ENCODE results near the gene PIP5K1C.
A peak's percentile ranks its signal among the peaks of the same experiment; 100 is the strongest.

PIP5K1C gene

GRCh38 chr19:3605361-3605760 lies 94.9 kb downstream of the PIP5K1C start:
- Histone ChIP-seq H3K4me3 (ENCODE audit: low read depth in 1 of 2, low read length in 2 of 2) (peak overlapping the region in 1 of 2 donors; percentile 55), H3K27me3 (ENCODE audit: control insufficient read depth in 1 of 2, insufficient read depth in 2 of 2, low read length in 2 of 2) (no peaks in the 10 kb centered on the region), H3K4me1 (ENCODE audit: control insufficient read depth in 1 of 2, insufficient read depth in 2 of 2, low read length in 2 of 2) (peaks cover 13 to 24% of the 10 kb centered on the region in 2 donors), H3K27ac (ENCODE audit: low read depth, low read length) (no peak overlapping the region), H3K9me3 (ENCODE audit: control insufficient read depth in 1 of 2, low read length in 2 of 2) (no peaks in the 10 kb centered on the region), H3K36me3 (ENCODE audit: control insufficient read depth in 1 of 2, insufficient read depth in 2 of 2, low read length in 2 of 2) (no peaks in the 10 kb centered on the region), H3K9ac (ENCODE audit: low read depth in 1 of 2, low read length in 2 of 2) (no peak overlapping the region)

- no peaks in the 10 kb centered on the region for H3K36me3 ChIP-seq (ENCODE audit: control insufficient read depth in 1 of 2, insufficient read depth in 2 of 2, low read length in 2 of 2)
- no peak overlapping the region for H3K27ac ChIP-seq (ENCODE audit: low read depth, low read length)
- H3K27me3 ChIP-seq (ENCODE audit: control insufficient read depth in 1 of 2, insufficient read depth in 2 of 2, low read length in 2 of 2) = no peaks in the 10 kb centered on the region
- H3K9me3 ChIP-seq (ENCODE audit: control insufficient read depth in 1 of 2, low read length in 2 of 2) = no peaks in the 10 kb centered on the region
- H3K9ac ChIP-seq (ENCODE audit: low read depth in 1 of 2, low read length in 2 of 2) = no peak overlapping the region
- peak overlapping the region in 1 of 2 donors; percentile 45 for H3K4me3 ChIP-seq (ENCODE audit: low read depth in 1 of 2, low read length in 2 of 2)
- peaks cover 13 to 24% of the 10 kb centered on the region in 2 donors for H3K4me1 ChIP-seq (ENCODE audit: control insufficient read depth in 1 of 2, insufficient read depth in 2 of 2, low read length in 2 of 2)
Observed at GRCh38 chr19:3604987-3605343, 95.3 kb downstream of the PIP5K1C start.

- Histone ChIP-seq H3K27ac (ENCODE audit: low read depth, low read length) (peak overlapping the region; percentile 32), H3K9ac (ENCODE audit: low read depth in 1 of 2, low read length in 2 of 2) (no peak overlapping the region), H3K4me3 (ENCODE audit: low read depth in 1 of 2, low read length in 2 of 2) (no peak overlapping the region), H3K27me3 (ENCODE audit: control insufficient read depth in 1 of 2, insufficient read depth in 2 of 2, low read length in 2 of 2) (no peaks in the 10 kb centered on the region), H3K36me3 (ENCODE audit: control insufficient read depth in 1 of 2, insufficient read depth in 2 of 2, low read length in 2 of 2) (no peaks in the 10 kb centered on the region), H3K4me1 (ENCODE audit: control insufficient read depth in 1 of 2, insufficient read depth in 2 of 2, low read length in 2 of 2) (peaks cover 13 to 24% of the 10 kb centered on the region in 2 donors), H3K9me3 (ENCODE audit: control insufficient read depth in 1 of 2, low read length in 2 of 2) (no peaks in the 10 kb centered on the region)
Observed at GRCh38 chr19:3604227-3604986, 95.9 kb downstream of the PIP5K1C start.

- H3K9ac ChIP-seq (ENCODE audit: low read depth in 1 of 2, low read length in 2 of 2) = no peak overlapping the region
- no peak overlapping the region for H3K4me3 ChIP-seq (ENCODE audit: low read depth in 1 of 2, low read length in 2 of 2)
- no peaks in the 10 kb centered on the region for H3K36me3 ChIP-seq (ENCODE audit: control insufficient read depth in 1 of 2, insufficient read depth in 2 of 2, low read length in 2 of 2)
- peaks cover 13 to 24% of the 10 kb centered on the region in 2 donors for H3K4me1 ChIP-seq (ENCODE audit: control insufficient read depth in 1 of 2, insufficient read depth in 2 of 2, low read length in 2 of 2)
- H3K27ac ChIP-seq (ENCODE audit: low read depth, low read length) = peak overlapping the region; percentile 47
- no peaks in the 10 kb centered on the region for H3K9me3 ChIP-seq (ENCODE audit: control insufficient read depth in 1 of 2, low read length in 2 of 2)
- H3K27me3 ChIP-seq (ENCODE audit: control insufficient read depth in 1 of 2, insufficient read depth in 2 of 2, low read length in 2 of 2) = no peaks in the 10 kb centered on the region
Observed at GRCh38 chr19:3603121-3603811, 97.0 kb downstream of the PIP5K1C start.

- Histone ChIP-seq H3K4me3 (ENCODE audit: low read depth in 1 of 2, low read length in 2 of 2) (no peak overlapping the region), H3K27ac (ENCODE audit: low read depth, low read length) (no peak overlapping the region), H3K4me1 (ENCODE audit: control insufficient read depth in 1 of 2, insufficient read depth in 2 of 2, low read length in 2 of 2) (peaks cover 11 to 16% of the 10 kb centered on the region in 2 donors), H3K9ac (ENCODE audit: low read depth in 1 of 2, low read length in 2 of 2) (no peak overlapping the region), H3K9me3 (ENCODE audit: control insufficient read depth in 1 of 2, low read length in 2 of 2) (no peaks in the 10 kb centered on the region), H3K36me3 (ENCODE audit: control insufficient read depth in 1 of 2, insufficient read depth in 2 of 2, low read length in 2 of 2) (no peaks in the 10 kb centered on the region), H3K27me3 (ENCODE audit: control insufficient read depth in 1 of 2, insufficient read depth in 2 of 2, low read length in 2 of 2) (no peaks in the 10 kb centered on the region)
Observed at GRCh38 chr19:3601021-3601420, 99.2 kb downstream of the PIP5K1C start.

GRCh38 chr19:3599776-3600187 lies 100.5 kb downstream of the PIP5K1C start:
- Histone ChIP-seq H3K27ac (ENCODE audit: low read depth, low read length) (no peak overlapping the region), H3K36me3 (ENCODE audit: control insufficient read depth in 1 of 2, insufficient read depth in 2 of 2, low read length in 2 of 2) (no peaks in the 10 kb centered on the region), H3K4me1 (ENCODE audit: control insufficient read depth in 1 of 2, insufficient read depth in 2 of 2, low read length in 2 of 2) (peaks cover 2 to 3% of the 10 kb centered on the region in 2 donors), H3K27me3 (ENCODE audit: control insufficient read depth in 1 of 2, insufficient read depth in 2 of 2, low read length in 2 of 2) (no peaks in the 10 kb centered on the region), H3K4me3 (ENCODE audit: low read depth in 1 of 2, low read length in 2 of 2) (no peak overlapping the region), H3K9me3 (ENCODE audit: control insufficient read depth in 1 of 2, low read length in 2 of 2) (no peaks in the 10 kb centered on the region), H3K9ac (ENCODE audit: low read depth in 1 of 2, low read length in 2 of 2) (no peak overlapping the region)

- Histone ChIP-seq H3K9ac (ENCODE audit: low read depth in 1 of 2, low read length in 2 of 2) (no peak overlapping the region), H3K4me3 (ENCODE audit: low read depth in 1 of 2, low read length in 2 of 2) (no peak overlapping the region), H3K9me3 (ENCODE audit: control insufficient read depth in 1 of 2, low read length in 2 of 2) (no peaks in the 10 kb centered on the region), H3K36me3 (ENCODE audit: control insufficient read depth in 1 of 2, insufficient read depth in 2 of 2, low read length in 2 of 2) (no peaks in the 10 kb centered on the region), H3K4me1 (ENCODE audit: control insufficient read depth in 1 of 2, insufficient read depth in 2 of 2, low read length in 2 of 2) (no peaks in the 10 kb centered on the region), H3K27ac (ENCODE audit: low read depth, low read length) (no peak overlapping the region), H3K27me3 (ENCODE audit: control insufficient read depth in 1 of 2, insufficient read depth in 2 of 2, low read length in 2 of 2) (peaks cover 0 to 4% of the 10 kb centered on the region in 2 donors)
Observed at GRCh38 chr19:3595521-3596061, 104.7 kb downstream of the PIP5K1C start.

- H3K36me3 ChIP-seq (ENCODE audit: control insufficient read depth in 1 of 2, insufficient read depth in 2 of 2, low read length in 2 of 2) = no peaks in the 10 kb centered on the region
Observed at GRCh38 chr19:3593156-3593555, 107.1 kb downstream of the PIP5K1C start.

GRCh38 chr19:3591876-3592613 lies 108.2 kb downstream of the PIP5K1C start:
- H3K4me1 ChIP-seq (ENCODE audit: control insufficient read depth in 1 of 2, insufficient read depth in 2 of 2, low read length in 2 of 2) = no peaks in the 10 kb centered on the region
- H3K9ac ChIP-seq (ENCODE audit: low read depth in 1 of 2, low read length in 2 of 2) = no peak overlapping the region
- H3K27ac ChIP-seq (ENCODE audit: low read depth, low read length) = no peak overlapping the region
- no peaks in the 10 kb centered on the region for H3K36me3 ChIP-seq (ENCODE audit: control insufficient read depth in 1 of 2, insufficient read depth in 2 of 2, low read length in 2 of 2)
- H3K27me3 ChIP-seq (ENCODE audit: control insufficient read depth in 1 of 2, insufficient read depth in 2 of 2, low read length in 2 of 2) = peaks cover 0 to 4% of the 10 kb centered on the region in 2 donors
- no peaks in the 10 kb centered on the region for H3K9me3 ChIP-seq (ENCODE audit: control insufficient read depth in 1 of 2, low read length in 2 of 2)
- H3K4me3 ChIP-seq (ENCODE audit: low read depth in 1 of 2, low read length in 2 of 2) = no peak overlapping the region

More at GRCh38 chr19:3593156-3593555, 107.1 kb downstream of the PIP5K1C start:
- Histone ChIP-seq H3K4me3 (ENCODE audit: low read depth in 1 of 2, low read length in 2 of 2) (no peak overlapping the region), H3K27me3 (ENCODE audit: control insufficient read depth in 1 of 2, insufficient read depth in 2 of 2, low read length in 2 of 2) (peaks cover 0 to 4% of the 10 kb centered on the region in 2 donors), H3K9ac (ENCODE audit: low read depth in 1 of 2, low read length in 2 of 2) (no peak overlapping the region), H3K27ac (ENCODE audit: low read depth, low read length) (no peak overlapping the region), H3K9me3 (ENCODE audit: control insufficient read depth in 1 of 2, low read length in 2 of 2) (no peaks in the 10 kb centered on the region), H3K4me1 (ENCODE audit: control insufficient read depth in 1 of 2, insufficient read depth in 2 of 2, low read length in 2 of 2) (no peaks in the 10 kb centered on the region)

All from duodenal mucosa (tissue), 2 donors.